Measurements from ENCODE around the gene YAP1.

DNA sequence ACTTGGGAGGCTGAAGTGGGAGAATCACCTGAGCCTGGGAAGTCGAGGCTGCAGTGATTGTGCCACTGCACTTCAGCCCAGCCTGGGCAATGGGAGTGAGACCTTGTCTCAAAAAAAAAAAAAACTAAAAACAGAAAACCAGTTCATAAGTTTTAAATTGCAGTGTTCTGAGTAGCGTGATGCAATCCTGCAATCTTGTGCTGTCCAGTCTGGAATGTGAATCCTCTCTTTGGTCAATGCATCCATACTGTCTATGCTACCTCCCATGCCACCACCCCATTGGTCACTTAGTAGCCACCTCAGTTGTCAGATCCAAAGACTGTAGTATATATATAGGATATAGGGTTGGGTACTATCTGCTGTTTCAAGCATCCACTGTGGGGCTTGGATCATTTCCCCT lies 11.1 kb downstream of the YAP1 start:
- TF ChIP-seq, protein P1, sequence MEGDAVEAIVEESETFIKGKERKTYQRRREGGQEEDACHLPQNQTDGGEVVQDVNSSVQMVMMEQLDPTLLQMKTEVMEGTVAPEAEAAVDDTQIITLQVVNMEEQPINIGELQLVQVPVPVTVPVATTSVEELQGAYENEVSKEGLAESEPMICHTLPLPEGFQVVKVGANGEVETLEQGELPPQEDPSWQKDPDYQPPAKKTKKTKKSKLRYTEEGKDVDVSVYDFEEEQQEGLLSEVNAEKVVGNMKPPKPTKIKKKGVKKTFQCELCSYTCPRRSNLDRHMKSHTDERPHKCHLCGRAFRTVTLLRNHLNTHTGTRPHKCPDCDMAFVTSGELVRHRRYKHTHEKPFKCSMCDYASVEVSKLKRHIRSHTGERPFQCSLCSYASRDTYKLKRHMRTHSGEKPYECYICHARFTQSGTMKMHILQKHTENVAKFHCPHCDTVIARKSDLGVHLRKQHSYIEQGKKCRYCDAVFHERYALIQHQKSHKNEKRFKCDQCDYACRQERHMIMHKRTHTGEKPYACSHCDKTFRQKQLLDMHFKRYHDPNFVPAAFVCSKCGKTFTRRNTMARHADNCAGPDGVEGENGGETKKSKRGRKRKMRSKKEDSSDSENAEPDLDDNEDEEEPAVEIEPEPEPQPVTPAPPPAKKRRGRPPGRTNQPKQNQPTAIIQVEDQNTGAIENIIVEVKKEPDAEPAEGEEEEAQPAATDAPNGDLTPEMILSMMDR (IDR thresholded peaks at IDR 0.05): no peak
- TF ChIP-seq POLR2A (IDR thresholded peaks at IDR 0.05): no peak

Measured in uterus (tissue), 2 donors.